K562 (cell line): ENCODE data around the gene ACSL6. TPM values are rescaled to one million over a fixed set of nuclear protein-coding genes. Genes with fewer than 3 reads are reported as not detected.

Experiments used
- ATAC-seq: fragments of 200-7000 bp; cut with Tn5 transposase; 3 replicates; pipeline ENCODE4 v1.9.1; 2020; ENCODE audit warnings: moderate library complexity
- BruUV-seq: library from RNA; stranded (reverse); fragments of 400-500 nt; replicated peaks from 2 replicates; lab custom pipeline; 2021; lab: Mats Ljungman, UMichigan
- CTCF ChIA-PET: fragments of 300-600 bp; formaldehyde crosslinking; extraction: SDS; loops from one replicate; lab custom pipeline; 2021; ENCODE audit warnings: low intra/inter-chr PET ratio; lab: Yijun Ruan, JAX
- POLR2A ChIA-PET: fragments of 300-600, 350-650 bp; sonication (Branson Sonifier 250); formaldehyde crosslinking; extraction: SDS; loops from one replicate; lab custom pipeline; 2021; ENCODE audit warnings: antibody characterized with exemption, inconsistent platforms; lab: Yijun Ruan, JAX
- DNase-seq, 4 experiments: peaks; one replicate each; pipeline versions ENCODE4 v3.0.0 to v3.0.0-alpha.2; 2011 to 2018; ENCODE audit warnings: low spot score in 3 of 4, mixed read lengths in 3 of 4; ENCODE audit errors: extremely low read depth in 1 of 4
- FAIRE-seq: peaks from 2 replicates; lab custom pipeline; 2011; peaks lifted over from hg19 to GRCh38; lab: Jason Lieb, UNC
- H2AFZ ChIP-seq: 2 replicates; pipeline ENCODE4 v1.6.0; 2011; ENCODE audit warnings: low read depth, low read length, control low read depth, inconsistent platforms
- H3K27ac ChIP-seq: fragments of 200-600 bp; 3 replicates; pipeline ENCODE4 v1.8.0; 2011; ENCODE audit warnings: low read depth, mild to moderate bottlenecking, control low read depth, inconsistent platforms, low read length, moderate library complexity, mixed read lengths; ENCODE audit errors: extremely low read depth
- H3K27me3 ChIP-seq, 2 experiments: fragments of 300-600 bp in 1 of 2; 2 replicates in 1 of 2; 3 replicates in 1 of 2; pipeline versions ENCODE4 v1.6.0 to v1.8.0; 2011; ENCODE audit warnings: inconsistent platforms in 2 of 2, low read length in 2 of 2, mild to moderate bottlenecking in 1 of 2, mixed read lengths in 1 of 2, moderate library complexity in 1 of 2; ENCODE audit not compliant: control insufficient read depth in 2 of 2, insufficient read depth in 2 of 2
- H3K36me3 ChIP-seq: fragments of 300-600 bp; 3 replicates; pipeline ENCODE4 v1.8.0; 2011; ENCODE audit warnings: mild to moderate bottlenecking, low read length, inconsistent platforms; ENCODE audit not compliant: control insufficient read depth, insufficient read depth
- H3K4me1 ChIP-seq, 2 experiments: fragments of 200-600 bp in 1 of 2; replicated peaks in 1 of 2; 2 replicates in 1 of 2; 3 replicates in 1 of 2; pipeline versions ENCODE4 v1.5.1 to v1.8.0; 2011; ENCODE audit warnings: inconsistent platforms in 2 of 2, low read length in 2 of 2, mild to moderate bottlenecking in 1 of 2, mixed read lengths in 1 of 2, moderate library complexity in 1 of 2; ENCODE audit not compliant: control insufficient read depth in 2 of 2, insufficient read depth in 2 of 2
- H3K4me2 ChIP-seq: 2 replicates; pipeline ENCODE4 v1.6.1; 2011; ENCODE audit warnings: low read length, control low read depth, inconsistent platforms, mixed read lengths; ENCODE audit not compliant: insufficient read depth
- H3K4me3 ChIP-seq: fragments of 200-600 bp; sonication (generic), shearing (Covaris generic); 2 replicates; pipeline ENCODE4 v1.5.1; 2016; ENCODE audit warnings: control low read depth, inconsistent platforms
- H3K79me2 ChIP-seq: fragments of 200-600 bp; 3 replicates; pipeline ENCODE4 v1.8.0; 2011; ENCODE audit warnings: low read length, inconsistent platforms; ENCODE audit not compliant: control insufficient read depth, insufficient read depth
- H3K9ac ChIP-seq, 2 experiments: 2 replicates each; pipeline versions ENCODE4 v1.6.0 to v1.6.1; 2011; ENCODE audit warnings: low read depth in 2 of 2, low read length in 2 of 2, control low read depth in 1 of 2, inconsistent platforms in 1 of 2, mild to moderate bottlenecking in 1 of 2, mixed read lengths in 1 of 2; ENCODE audit not compliant: insufficient read depth in 1 of 2
- H3K9me1 ChIP-seq: one replicate; pipeline ENCODE4 v1.6.0; 2011; ENCODE audit warnings: inconsistent platforms, mild to moderate bottlenecking, low read length, moderate library complexity; ENCODE audit not compliant: control insufficient read depth, insufficient read depth
- H3K9me3 ChIP-seq: replicated peaks from 2 replicates; pipeline ENCODE4 v1.5.1; 2011; ENCODE audit warnings: low read depth, low read length, inconsistent platforms; ENCODE audit not compliant: control insufficient read depth, insufficient read depth
- H4K20me1 ChIP-seq: replicated peaks from 2 replicates; pipeline ENCODE4 v1.6.1; 2011; ENCODE audit warnings: low read length, inconsistent platforms, mixed read lengths; ENCODE audit not compliant: control insufficient read depth, insufficient read depth
- GABPA ChIP-seq: fragments of 200-800 bp; sonication (Bioruptor generic); conservative IDR thresholded peaks from 2 replicates; pipeline ENCODE4 v1.6.1; 2016; ENCODE audit warnings: low read depth, missing genetic modification characterization, missing compliant biosample characterization
- SMAD1 ChIP-seq: fragments of 150-350 bp; IDR thresholded peaks from 2 replicates; pipeline ENCODE4 v1.6.1; 2014; ENCODE audit warnings: low read length, low read depth; ENCODE audit not compliant: partially characterized antibody
- WGBS: fragments of 100-300 bp; shearing (Covaris generic); methylation state at CpG from one replicate; pipeline ENCODE4 v1.1.6; 2016; ENCODE audit warnings: low coverage, mixed read lengths; ENCODE audit not compliant: insufficient coverage; ENCODE audit errors: missing lambda C conversion rate; 5-methylcytosine and 5-hydroxymethylcytosine counted together
- in situ Hi-C: fragments of 300-500 bp; cut with MboI; formaldehyde crosslinking; loops from 4 replicates; pipeline ENCODE4 v1.15.0; 2018; ENCODE audit warnings: inconsistent platforms, mixed read lengths
- intact Hi-C: fragments of 100-400 bp; cut with micrococcal nuclease; formaldehyde crosslinking; loops from 2 replicates; pipeline ENCODE4 v1.14.2; 2022
- polyA plus RNA-seq, 8 experiments: library from polyadenylated mRNA; depleted of rRNA in 4 of 8; stranded (reverse) in 5 of 8; unstranded in 3 of 8; fragments of >200 nt; fragmentation: Nextera tagmentation in 2 of 8; fragmentation: Illumina TruSeq in 1 of 8; extraction: Ambion mirVana in 2 of 8; extraction: Trizol in 1 of 8; gene quantifications; 2 replicates each; pipeline versions ENCODE4 v1.2.1 to v1.2.3, GENCODE V29; 2011 to 2014; ENCODE audit warnings: inconsistent platforms in 1 of 8, missing spikeins in 1 of 8
- total RNA-seq, 7 experiments: library from RNA; depleted of rRNA in 6 of 7; stranded (reverse); fragments of >200 nt in 6 of 7; fragmentation: Illumina TruSeq in 2 of 7; extraction: Trizol in 2 of 7; gene quantifications; 2 replicates each; pipeline versions ENCODE4 v1.2.1 to v1.2.3, GENCODE V29; 2011 to 2021; ENCODE audit warnings: low replicate concordance in 1 of 7
- TF ChIP-seq, protein P1 (sequence below): fragments of 450-650 bp; IDR thresholded peaks from 2 replicates; pipeline ENCODE4 v1.6.1; 2016

Gene ACSL6
- total and polyA plus RNA-seq, 9 of the 15 experiments (the other 6 are each of a cell fraction or from before 2014, with no cell fraction given), result 0.50 to 1.5 (median 0.69) TPM

DNA sequence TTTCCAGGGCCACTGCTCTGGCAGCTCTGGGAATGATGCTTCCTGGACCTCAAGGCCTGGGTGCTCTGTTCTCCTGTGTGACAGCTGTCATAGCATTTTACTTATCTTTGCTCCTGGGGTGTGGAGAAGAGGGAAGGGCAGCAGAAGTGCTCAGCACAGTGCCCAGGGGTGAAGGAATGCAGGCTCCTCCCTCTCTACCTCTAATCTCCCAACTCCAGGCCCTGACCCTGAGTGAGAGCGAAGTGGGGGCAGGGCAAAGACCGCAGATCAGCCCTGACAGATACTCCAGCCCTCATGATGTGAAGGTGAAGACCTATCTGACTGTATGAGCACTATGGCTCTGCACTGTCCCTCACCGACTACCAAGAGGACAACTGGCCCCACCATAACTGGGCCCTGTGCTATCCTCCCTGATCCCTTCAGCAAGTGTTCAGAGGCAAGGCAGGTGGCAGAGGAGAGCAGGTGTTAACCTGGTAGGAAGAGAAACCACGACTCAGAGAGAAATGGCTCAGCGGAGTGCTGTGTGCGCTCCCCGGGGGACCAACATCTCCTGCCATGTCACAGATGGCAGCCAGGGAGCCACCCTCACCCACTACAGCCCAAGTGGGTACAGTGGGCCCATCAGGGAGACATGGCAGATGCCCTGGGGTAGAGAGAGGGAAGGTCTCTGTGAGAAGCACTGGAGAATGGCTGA is 16.8 kb downstream of the ACSL6 start (continued):
- no peak for TF ChIP-seq GABPA (tag)
- TF ChIP-seq, protein P1, sequence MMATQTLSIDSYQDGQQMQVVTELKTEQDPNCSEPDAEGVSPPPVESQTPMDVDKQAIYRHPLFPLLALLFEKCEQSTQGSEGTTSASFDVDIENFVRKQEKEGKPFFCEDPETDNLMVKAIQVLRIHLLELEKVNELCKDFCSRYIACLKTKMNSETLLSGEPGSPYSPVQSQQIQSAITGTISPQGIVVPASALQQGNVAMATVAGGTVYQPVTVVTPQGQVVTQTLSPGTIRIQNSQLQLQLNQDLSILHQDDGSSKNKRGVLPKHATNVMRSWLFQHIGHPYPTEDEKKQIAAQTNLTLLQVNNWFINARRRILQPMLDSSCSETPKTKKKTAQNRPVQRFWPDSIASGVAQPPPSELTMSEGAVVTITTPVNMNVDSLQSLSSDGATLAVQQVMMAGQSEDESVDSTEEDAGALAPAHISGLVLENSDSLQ, result peak; percentile 94

DNA sequence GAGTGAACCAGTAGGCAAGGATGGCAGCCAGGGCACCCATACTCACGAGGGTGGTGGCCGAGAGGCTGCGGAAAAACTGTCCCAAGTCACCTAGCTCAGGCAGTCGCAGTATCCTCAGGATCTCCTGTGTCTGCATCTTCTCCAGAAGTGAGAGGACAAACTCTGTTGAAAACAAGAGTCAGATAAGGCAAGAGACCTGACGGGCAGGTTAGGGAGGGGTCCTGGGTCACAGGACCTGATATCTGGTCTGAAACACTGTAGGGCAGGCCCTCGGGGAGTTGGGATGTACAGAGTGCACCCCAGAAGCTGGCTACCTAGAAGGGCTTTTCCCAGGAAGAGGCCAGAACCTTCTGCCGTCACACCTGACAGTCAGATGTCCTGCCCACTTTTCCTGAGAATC is 17.4 kb downstream of the ACSL6 start:
- no TSS peak for BruUV-seq
- H3K27me3 ChIP-seq, result no peaks in the 10 kb centered on the region
- in situ Hi-C loops, result no loop called here
- ATAC-seq, result peak; percentile 2
- H3K4me3 ChIP-seq, result no peak overlapping the region
- no peak for TF ChIP-seq SMAD1
- TF ChIP-seq, all 486 proteins: peak for 0
- Histone ChIP-seq H3K27ac (peak overlapping the region; percentile 25; the same call in 1 of the 3 replicates), H3K9me3 (no peaks in the 10 kb centered on the region), H4K20me1 (peaks cover 5% of the 10 kb centered on the region; the same call in 1 of the 2 replicates), H3K4me1 (peaks cover 54 to 55% of the 10 kb centered on the region in 2 experiments), H3K9me1 (peaks cover 10% of the 10 kb centered on the region), H3K36me3 (no peaks in the 10 kb centered on the region), H3K4me2 (peak overlapping the region; percentile 65; the same call in 1 of the 2 replicates), H3K79me2 (no peaks in the 10 kb centered on the region), H3K9ac (peak overlapping the region in 1 of 2 experiments; percentile 66; a peak in 2 of 4 replicates), H2AFZ (peak overlapping the region; percentile 34; the same call in 1 of the 2 replicates)
- WGBS, result 34% methylated on average over 6 of the region's 7 CpGs
- intact Hi-C loops, result no loop called here
- DNase-seq (peak in 2 of 4 experiments; percentile 27 to 51), FAIRE-seq (no peak)
- CTCF ChIA-PET, result interaction anchor here (0.6 kb wide), 1 partner anchor 534 kb away, joined by 3 read pairs; no protein-coding TSS in a partner anchor
- POLR2A ChIA-PET, result interaction anchor here (0.6 to 1.1 kb wide), 3 partner anchors 250 to 730 kb away, joined by 3 to 4 read pairs (median 3); no protein-coding TSS in a partner anchor
